Neural cell (in vitro differentiated cells): ENCODE measurements around the gene MVD.

Source experiments
- CTCF ChIP-seq: fragments of 450-650 bp; IDR thresholded peaks from 2 replicates; pipeline ENCODE4 v1.5.1; 2014; ENCODE audit warnings: antibody characterized with exemption, mild to moderate bottlenecking, moderate library complexity; ENCODE audit not compliant: poor library complexity, severe bottlenecking
- EZH2 ChIP-seq: fragments of 200-600, 300-800 bp; shearing (Covaris generic), sonication (generic); IDR thresholded peaks from 2 replicates; pipeline ENCODE4 v1.6.1; 2014; ENCODE audit warnings: antibody characterized with exemption, low read length, borderline replicate concordance, mild to moderate bottlenecking; ENCODE audit not compliant: insufficient read depth, poor library complexity, severe bottlenecking
- POLR2AphosphoS5 ChIP-seq: IDR thresholded peaks from 2 replicates; pipeline ENCODE4 v1.6.1; 2012
- RAD21 ChIP-seq: fragments of 450-650 bp; conservative IDR thresholded peaks from 2 replicates; pipeline ENCODE4 v1.6.1; 2014; ENCODE audit warnings: antibody characterized with exemption, mild to moderate bottlenecking, moderate library complexity
- REST ChIP-seq: IDR thresholded peaks from 2 replicates; pipeline ENCODE4 v1.6.1; 2012; ENCODE audit warnings: borderline replicate concordance

GRCh38 chr16:88691129-88691813, 28.4 kb upstream of the MVD start:
- TF ChIP-seq CTCF = no peak
- no peak for TF ChIP-seq RAD21
- TF ChIP-seq EZH2 = no peak
- no peak for TF ChIP-seq REST
- no peak for TF ChIP-seq POLR2AphosphoS5
